ENCODE data around the gene TMEM128.
"Not testable (repeated sequence)": the region's sequence is repeated elsewhere in the genome, so short reads cannot be mapped to it uniquely, and the experiment has no call there.

Gene TMEM128

GRCh38 chr4:4254666-4255065, 6.6 kb upstream of the TMEM128 start:
- no peak for DNase-seq

- no peak for DNase-seq
These were observed 6.2 kb upstream of the TMEM128 start for GRCh38 chr4:4254199-4254598.

DNA sequence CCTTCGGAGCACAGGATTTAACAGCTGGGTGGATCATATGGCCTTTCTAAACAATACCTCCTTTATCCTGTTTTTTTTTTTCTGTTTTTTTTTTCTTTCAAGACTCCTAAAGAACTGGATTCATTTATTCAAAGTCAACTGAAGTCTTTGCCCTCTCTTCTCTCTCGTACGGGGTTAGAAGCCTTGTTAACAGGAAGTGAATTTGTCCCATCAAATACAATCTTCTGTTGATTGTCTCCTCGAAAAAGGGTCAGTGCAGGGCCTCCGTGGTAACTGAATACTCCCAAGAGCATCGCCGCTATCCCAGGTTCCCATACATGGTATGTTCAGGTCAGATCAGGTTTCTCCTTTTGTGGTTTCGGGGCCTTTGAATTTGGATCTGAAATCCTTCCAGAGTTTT, 1.8 kb upstream of the TMEM128 start:
- no peak for DNase-seq

DNA sequence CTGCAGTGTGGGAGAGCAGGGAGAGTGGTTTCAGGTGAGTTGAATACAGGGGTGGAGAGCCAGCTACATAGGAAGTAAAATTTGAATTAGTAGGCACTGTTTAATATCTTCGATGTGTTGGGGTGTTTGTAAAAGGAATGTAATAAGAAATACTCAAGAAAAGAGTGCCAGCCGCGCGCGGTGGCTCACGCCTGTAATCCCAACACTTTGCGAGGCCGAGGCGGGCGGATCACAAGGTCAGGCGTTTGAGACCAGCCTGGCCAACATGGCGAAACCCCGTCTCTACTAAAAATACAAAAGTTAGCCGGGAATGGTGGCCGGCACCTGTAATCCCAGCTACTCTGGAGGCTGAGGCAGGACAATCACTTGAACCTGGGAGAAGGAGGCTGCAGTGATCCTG, 1.3 kb upstream of the TMEM128 start:
- DNase-seq, result not testable (repeated sequence)

DNA sequence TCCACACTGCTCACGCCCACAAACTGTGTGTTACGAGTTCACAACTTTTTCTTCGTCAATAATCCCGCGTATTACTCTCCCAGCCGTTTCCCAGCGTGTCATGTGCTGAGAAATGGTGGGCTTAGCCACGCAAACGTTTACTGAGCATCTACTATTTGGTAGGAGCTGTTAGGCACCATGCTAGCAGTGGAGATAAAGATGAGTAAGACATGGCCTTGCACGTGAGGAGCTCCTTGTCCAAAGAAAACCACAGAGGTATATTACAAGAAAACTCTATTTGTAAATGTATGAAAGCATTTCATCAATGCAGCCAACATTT, 821 bp upstream of the TMEM128 start:
- DNase-seq, result no peak

GRCh38 chr4:4247696-4248028, 361 bp downstream of the TMEM128 start:
- no peak for DNase-seq

DNA sequence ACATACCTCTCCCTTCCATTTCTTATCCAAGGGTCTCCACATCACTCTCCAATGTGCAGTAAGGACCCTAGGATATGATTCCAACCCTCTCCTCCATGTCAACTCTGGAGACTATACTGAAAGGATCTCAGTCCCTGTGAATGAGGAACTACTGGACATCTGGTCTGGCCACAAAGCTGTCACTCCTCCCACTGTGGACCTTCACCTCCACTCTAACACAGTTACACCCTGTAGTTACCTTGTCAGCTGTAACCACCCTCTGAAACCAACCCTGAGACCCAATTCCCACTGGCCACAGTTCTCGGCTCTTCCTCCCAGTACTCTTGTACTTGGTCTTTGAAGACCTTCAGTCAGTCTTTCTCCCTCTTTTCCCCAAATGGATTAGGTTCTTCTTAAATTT, 2.9 kb downstream of the TMEM128 start:
- no peak for DNase-seq

DNA sequence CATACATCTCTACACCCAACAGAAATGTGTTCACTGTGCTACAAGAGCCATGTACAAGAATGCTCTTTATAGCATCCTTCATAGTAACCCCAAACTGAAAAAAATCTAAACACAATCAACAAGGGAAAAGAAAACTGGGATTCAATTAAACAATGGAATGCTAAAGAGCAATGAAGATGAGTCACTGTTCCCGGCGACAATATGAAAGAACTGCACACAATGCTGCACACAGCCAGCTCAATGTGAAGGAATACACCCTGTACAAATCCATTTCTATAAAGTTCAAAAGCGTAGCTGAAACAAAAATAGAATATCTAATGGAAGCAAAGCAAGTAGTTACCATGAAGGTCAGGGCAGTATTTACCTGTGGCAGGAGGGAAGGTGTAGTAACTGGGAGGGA, 8.5 kb downstream of the TMEM128 start:
- DNase-seq, result not testable (repeated sequence)

DNA sequence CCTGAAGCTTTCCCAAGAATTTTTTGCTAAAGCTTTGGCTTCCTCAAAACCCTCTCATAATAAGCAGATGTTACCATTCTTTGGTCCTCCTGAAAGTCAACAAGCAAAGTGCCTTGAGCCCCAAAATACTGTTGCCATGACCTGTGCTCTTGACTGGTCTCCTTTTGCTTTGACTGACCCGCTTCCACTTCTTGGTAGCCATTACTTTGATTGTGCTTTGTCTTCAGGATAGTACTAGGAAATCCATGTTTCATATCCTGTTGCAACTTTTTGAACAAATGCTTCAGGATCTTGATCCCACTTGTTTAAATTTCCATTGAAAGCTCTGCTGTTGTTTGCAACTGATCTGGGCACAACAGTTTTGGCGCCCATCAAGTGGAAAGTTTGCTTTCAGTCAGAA, 14.4 kb downstream of the TMEM128 start:
- no peak for DNase-seq

GRCh38 chr4:4228356-4228668, 19.7 kb downstream of the TMEM128 start:
- DNase-seq, result no peak

DNA sequence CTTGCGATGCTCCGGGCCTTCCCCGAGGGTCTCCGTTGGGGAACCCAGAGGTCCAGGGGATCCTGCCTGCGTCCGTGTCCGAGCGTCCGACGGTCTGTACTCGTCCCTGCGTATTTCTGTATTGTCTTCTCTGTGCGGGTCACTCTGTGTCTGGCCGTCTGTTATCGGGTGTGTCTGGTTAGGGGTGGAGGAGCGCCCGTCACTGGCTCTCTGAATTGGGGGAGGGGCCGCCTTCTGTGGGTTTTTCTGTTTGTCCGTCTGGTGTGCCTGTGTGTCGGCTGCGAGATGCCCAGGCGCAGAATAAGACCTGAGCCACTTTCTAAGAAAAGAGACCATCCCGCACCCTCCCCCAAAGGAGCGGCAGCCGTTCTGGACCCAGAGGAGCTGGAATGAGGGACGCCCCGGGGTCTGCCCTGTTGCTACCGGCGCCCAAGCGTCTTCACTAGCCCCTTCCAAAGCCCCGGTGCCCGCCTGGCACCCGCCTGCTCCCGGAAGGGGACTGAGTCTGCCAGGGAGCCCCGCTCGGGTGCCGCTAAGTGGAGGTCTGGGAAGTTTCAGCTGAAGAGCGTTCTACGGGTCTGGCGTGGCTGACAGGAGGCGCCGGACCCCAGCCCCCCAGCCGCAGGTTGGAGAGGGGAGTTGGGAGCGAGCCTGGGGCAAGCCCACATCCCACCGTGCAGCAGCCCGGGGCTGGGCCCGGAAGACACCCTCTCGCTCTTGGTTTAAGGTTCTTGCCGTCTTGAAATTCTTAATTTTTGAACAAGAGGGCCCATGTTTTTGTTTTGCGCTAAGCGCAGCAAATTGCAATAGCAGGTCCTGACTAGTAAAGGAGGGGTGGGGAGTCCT, 20.3 kb downstream of the TMEM128 start:
- DNase-seq, result no peak

GRCh38 chr4:4226606-4227438, 21.2 kb downstream of the TMEM128 start, which contains the start of gene OTOP1:
Gene OTOP1, minus strand, starts transcription at chr4:4226929. Its CDS starts 65 bp downstream, at chr4:4226864.
- no peak for DNase-seq

GRCh38 chr4:4225915-4226605, 22.0 kb downstream of the TMEM128 start:
- no peak for DNase-seq

DNA sequence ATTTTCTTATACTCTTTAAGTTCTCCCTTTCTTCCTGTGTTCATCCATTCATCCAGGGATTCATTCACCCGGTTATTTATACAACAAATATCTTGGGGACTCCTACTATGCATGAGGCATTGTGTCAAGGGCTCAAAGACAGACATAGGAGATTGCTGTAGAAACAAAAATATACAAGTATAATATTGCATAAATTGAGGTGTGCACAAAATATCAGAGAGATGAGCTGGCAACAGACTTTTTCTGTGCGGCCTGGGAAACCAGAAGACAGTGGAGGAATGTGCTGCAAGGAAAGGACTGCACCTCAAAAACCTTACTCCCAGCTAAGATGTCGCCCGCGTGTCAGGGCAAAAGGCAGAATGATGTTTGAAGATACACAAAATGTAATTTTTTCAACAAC, 30.9 kb downstream of the TMEM128 start:
- DNase-seq, result no peak

DNA sequence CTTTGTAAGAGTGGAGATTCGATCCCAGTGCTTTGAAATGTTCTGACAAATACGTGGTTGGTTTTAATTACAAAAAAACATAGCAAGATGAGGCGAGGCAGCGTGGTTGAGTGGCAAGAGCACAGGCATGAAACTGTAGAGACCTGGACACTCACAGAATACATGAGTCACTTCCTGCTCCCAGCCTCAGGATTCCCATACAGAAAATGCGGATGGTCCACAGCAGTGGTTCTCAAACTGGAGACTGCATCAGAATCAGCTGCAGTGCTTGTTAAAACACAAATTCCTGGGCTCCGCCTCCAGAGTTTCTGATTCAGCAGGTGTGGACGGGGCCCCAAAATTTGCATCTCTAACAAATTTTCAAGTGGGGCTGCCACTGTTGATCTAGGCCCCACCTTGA, 31.4 kb downstream of the TMEM128 start:
- DNase-seq, result no peak

- not testable (repeated sequence) for DNase-seq
These were observed 34.3 kb downstream of the TMEM128 start for GRCh38 chr4:4213674-4214073.

DNA sequence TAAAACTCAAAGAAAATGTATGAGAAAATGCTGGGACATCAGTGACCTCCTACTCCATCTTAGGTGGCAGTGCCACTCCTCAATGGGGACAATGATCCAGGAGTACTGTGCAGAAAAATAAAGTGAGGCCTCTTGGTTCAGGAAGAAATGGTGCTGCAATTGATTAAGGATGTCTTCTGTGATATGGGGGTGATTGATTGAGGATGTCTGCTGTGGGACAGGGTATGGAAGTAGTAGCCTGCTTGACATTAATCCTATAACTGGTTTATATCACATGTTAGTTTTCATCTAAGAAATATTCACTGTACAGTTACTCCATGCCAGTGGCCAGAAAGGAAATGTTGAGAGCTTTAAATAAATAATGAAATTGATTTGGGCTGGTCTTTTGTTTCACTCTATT, 41.8 kb downstream of the TMEM128 start:
- DNase-seq, result no peak

DNA sequence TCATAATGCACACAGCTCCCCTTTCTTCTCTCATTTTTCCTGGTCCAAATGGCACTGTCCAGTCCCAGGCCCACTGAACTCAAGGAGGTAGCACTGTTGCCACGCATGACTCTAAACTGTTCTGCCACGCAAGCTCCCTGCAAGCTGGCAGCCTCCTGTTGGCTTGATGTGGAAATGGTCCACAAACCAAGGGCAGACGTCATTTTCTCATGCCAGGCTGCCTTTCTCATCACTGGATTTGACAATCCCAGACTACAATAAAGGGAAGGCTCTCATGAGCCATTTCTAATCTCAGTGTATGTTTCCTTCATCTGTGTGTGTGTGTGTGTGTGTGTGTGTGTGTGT, 43.6 kb downstream of the TMEM128 start:
- DNase-seq, result no peak

- no peak for DNase-seq
These were observed 44.2 kb downstream of the TMEM128 start for GRCh38 chr4:4203688-4204400.

DNA sequence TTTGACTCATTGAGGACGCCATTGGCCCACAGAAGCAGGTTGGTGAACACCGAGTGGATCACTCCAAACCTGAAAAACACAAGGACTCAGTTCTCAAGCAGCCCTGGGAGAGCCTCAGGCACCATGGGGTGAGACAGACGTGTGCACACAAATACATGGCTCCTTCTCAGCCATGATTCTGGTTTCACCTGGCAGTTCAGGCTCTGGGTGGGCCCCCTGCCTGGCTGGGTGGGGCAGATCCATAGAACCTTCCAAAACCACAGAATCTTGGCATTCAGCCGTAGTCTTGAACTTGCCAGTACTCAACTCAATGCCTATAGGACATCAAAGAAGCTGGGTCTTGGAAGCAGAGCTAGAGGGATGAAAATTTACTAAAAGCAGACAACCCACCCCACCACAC, 45.5 kb downstream of the TMEM128 start:
- DNase-seq, result no peak

GRCh38 chr4:4200624-4201023, 47.4 kb downstream of the TMEM128 start:
- DNase-seq, result no peak

- DNase-seq, result no peak
These were observed 52.7 kb downstream of the TMEM128 start for GRCh38 chr4:4195354-4195753.

DNA sequence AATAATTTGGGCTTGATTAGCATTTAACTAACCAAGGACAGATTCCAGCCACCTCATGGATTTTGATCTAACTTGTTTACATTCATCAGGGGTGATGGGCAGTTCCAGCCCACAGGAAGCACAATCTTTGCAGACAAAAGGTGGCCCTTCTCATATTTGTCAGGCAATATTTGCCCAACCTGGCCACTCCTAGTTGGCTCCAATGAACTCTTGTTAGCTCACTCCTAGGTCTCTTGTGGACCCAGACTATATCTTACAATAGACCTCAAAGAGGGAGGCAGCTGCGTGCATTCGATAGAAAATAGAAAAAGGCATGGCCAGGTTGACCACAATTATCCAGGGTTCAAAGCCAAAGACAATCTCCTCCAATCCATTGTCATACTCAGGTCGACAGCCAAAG, 59.5 kb downstream of the TMEM128 start:
- not testable (repeated sequence) for DNase-seq

Measured in NCI-H524 treated with DMSO at 0.1 percent for 48 hours (cell line).